HPDE6-E6E7 (cell line): ENCODE results near the gene SEPTIN1.

Experiments
- DNase-seq: peaks from one replicate; pipeline ENCODE4 v3.0.0; 2011; ENCODE audit warnings: missing footprints; ENCODE audit errors: extremely low spot score

The SEPTIN1 gene

GRCh38 chr16:30377050-30377811, 5.1 kb downstream of the SEPTIN1 start:
- DNase-seq: no peak

DNA sequence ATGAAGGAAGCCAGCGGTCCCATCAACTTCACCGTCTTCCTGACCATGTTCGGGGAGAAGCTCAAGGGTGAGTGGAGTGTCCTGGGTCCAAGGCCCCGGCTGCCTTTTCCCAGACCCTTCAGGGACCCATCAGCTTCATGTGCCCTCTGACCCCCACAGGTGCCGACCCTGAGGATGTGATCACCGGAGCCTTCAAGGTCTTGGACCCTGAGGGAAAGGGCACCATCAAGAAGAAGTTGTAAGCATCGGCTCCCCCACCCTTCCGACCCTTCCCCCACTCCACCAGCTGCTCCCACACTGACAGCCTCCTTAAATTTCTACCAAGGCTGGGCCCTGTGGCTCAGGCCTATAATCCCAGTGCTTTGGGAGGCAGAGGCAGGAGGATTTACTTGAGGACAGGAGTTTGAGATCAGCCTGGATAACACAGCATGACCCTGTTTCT, 5.9 kb downstream of the SEPTIN1 start:
- no peak for DNase-seq

DNA sequence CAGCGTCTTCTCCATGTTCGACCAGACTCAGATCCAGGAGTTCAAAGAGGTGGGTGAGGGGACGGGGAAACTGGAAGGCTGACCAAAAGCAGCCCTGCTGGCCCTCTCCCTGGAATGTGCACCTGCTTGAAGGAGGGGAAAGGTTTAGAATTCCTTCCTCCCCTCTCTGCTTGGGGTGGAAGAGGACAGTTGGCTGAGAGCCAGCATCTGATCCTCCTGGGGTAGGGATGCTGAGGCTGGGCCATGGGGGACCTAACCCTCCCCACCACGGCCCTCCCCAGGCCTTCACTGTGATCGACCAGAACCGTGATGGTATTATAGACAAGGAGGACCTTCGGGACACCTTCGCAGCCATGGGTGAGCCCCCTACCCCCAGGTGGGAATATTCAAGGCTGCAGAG, 6.5 kb downstream of the SEPTIN1 start:
- no peak for DNase-seq

- no peak for DNase-seq
Measured at GRCh38 chr16:30374538-30374937, 7.8 kb downstream of the SEPTIN1 start, which contains the start of gene MYL11. Gene MYL11 (plus strand): TSS chr16:30374802. CDS start chr16:30374858, 56 bp downstream.

GRCh38 chr16:30372725-30373124, 9.6 kb downstream of the SEPTIN1 start:
- DNase-seq: no peak

GRCh38 chr16:30372038-30372712, 10.2 kb downstream of the SEPTIN1 start:
- DNase-seq: no peak

- DNase-seq: no peak
Measured at GRCh38 chr16:30371248-30371816, 11.0 kb downstream of the SEPTIN1 start.

- DNase-seq: peak; percentile 100
Measured at GRCh38 chr16:30370456-30371247, 11.7 kb downstream of the SEPTIN1 start, which contains the start of gene TBC1D10B. Gene TBC1D10B (minus strand): TSS chr16:30370494. CDS start chr16:30370183, 311 bp downstream.

DNA sequence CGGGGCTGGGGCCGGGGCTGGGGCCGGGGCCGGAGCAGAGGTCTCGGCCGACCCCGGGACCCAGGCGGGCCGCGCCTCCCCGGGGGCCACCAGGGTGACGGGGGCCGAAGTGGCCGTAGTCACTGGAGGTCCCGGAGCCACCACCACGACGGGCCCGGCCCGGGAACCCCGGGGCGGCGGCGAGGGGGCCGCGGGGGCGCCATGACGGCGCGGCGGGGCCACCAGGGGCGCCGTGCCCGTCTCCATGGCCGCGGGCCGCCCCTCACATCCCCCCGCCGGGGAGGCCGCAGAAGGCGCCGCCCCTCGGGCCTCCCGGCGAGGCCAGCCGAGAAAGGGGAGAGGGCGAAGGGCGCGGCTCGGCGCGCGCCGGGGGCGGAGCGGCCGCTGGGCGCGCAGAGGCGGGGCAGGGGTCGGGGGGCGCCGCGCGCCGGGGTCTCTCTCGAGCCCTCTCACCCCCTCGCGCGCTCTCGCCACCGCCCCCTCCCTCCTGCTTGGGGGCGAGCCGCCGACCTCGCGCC, 12.4 kb downstream of the SEPTIN1 start:
- no peak for DNase-seq

DNA sequence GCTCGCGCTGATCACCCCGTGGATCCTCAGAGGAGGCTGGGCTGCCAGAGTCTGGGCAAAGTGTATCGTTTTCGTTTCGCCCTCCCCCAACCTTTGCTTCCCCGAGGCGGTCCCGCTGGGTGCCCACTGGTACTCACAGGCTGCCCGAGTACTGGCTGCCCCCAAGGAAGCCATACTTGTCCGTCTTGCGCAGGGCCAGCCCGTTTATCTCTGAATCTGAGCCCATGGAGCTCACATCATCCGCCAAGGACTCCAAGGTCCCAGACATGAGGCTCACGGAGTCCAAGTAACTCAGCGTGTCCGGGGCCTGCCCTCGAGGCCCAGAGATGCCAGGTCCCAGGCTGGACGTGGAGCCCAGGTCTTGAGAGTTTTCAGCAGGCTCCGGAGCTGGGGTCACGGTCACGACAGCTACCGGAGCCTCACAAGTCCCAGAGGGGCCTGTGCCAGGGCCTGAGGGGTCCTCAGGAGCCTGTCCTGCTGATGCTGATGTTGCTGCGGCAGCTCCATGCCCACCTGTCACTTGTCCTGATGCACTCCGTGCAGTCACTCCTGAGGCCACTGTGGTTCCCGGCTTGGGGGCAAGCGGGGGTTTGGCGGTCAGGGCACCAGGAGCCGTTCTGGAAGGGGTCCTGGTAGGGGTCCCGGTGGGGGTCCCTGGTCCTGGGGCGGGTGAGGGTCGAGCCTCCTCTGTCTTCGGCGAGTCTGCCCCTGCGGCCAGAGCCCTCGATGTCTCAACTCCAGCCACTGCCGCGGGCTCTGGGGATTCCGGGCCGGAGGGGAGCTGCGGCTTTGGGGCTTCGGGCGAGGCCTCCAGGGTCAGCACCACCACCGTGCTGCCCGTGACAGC, 13.0 kb downstream of the SEPTIN1 start:
- no peak for DNase-seq

GRCh38 chr16:30368792-30369090, 13.6 kb downstream of the SEPTIN1 start:
- DNase-seq: no peak

DNA sequence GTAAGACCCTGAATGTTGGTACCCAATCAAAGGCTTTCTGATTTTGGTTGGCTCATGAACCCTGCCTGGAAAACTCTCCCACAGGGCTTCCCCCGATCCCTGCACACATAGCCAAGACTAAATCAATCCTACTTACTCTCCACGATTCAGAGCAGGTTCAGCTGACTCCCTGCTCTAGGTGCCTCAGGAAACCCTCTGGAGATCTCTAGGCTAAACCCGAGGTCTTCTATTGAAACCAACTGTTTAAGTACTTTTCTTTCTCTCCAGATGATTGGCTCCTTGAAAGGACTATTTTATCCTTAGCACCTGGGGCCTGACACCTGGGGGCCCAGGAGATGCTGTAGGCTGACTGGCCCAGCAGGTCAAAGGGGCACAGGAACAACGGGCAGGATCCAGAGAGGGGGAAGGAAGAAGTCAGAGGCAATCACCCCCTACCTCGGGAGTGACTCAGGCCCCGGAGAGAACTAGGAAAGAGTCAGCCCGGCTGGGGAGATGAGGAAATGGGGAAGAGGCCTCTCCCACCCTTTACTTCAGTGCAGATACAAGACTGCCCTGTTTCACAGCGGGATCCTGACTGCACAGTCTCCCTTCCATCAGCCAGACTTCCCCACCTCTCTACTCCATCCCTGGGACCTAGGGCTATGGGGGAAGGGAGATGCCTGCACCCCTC, 14.1 kb downstream of the SEPTIN1 start:
- peak; percentile 50 for DNase-seq

GRCh38 chr16:30367349-30368009, 14.9 kb downstream of the SEPTIN1 start:
- no peak for DNase-seq

DNA sequence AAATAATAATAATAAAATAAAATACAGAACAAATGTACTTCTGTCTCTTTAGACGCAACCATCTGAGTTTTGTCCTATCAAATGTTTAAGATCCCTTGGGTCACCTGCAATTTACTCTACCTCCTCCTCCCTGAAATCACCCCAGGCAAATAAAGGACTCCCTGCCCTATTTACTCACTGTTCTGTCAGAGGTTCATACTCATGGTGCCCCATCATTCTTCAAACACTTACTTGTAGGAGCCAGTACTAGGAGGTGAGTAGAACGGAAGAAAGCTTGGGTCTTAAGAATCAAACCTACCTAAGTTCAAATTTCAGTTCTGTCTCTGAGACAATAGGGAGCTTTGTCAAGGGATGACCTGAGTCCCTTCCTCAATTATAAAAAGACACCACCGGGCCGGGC, 15.8 kb downstream of the SEPTIN1 start:
- no peak for DNase-seq

- no peak for DNase-seq
Measured at GRCh38 chr16:30365200-30365599, 17.2 kb downstream of the SEPTIN1 start.

DNA sequence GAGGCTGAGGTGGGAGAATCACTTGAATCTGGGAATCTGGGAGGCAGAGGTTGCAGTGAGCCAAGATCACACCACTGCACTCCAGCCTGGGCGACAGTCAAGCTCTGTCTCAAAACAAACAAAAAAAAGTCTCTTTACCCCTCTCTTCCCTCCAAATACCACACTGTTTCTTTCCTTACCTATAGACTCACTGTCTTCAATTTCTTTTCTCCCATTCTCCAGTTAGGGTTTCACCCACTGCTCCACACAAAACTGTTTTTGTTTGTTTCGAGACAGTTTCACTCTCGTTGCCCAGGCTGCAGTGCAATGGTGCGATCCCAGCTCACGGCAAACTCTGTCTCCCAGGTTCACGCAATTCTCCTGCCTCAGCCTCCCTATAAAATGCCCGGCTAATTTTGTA, 21.2 kb downstream of the SEPTIN1 start:
- DNase-seq: no peak

DNA sequence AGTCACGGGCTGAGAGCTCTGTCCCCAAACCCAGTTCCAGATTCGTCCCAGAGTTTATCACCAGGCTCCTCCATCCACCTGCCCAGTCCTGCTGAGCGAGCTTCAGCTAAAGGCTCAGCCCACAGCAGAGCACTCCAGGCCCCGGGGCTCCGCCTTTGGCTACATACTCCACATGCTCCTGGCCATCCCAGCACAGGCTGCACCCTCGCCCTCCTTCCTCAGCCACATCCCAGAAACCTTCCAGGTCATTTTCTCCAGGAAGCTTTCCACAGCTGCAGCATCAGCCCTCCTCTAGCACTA, 22.5 kb downstream of the SEPTIN1 start:
- DNase-seq: no peak

DNA sequence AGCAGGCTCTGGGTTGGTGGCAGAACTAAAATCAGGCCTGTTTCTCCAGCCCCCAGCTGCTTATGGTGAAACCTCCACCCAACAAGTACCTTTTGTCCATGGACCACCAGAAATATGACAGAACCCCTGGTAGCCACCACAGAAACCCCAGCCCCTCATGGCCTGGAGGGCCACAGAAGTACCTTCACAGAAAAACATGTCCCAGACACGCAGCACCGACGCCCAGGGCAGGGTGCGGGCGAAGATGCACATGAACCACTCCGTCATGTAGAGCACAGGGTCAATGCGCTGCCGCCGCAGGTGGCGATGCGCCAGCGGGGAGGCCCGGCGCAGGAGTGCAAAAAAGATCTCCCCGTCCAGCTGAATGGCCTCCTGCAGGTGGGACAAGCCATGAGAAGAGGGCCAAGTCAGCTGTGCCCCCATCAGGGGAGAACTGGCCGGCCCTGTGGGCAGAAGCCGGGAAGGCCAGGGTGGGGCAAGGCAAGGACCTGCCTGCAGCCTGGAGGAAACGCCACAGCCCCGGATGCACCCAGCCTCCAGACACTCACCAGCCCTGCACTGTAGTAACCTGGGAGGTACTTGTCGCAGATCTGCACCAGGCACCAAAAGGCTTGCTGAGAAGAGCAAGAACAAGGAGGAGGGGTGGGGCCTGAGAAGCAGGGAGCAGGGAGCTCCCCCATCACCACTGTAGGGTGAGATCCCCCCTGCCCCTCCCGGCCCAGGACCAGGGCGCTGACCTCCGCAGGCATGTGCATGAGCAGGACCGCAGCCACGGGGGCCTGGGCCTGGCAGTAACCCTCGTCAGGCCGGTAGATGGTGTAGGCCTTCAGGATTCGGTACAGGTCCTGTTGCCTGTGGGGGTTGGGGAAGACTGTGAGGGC, 23.1 kb downstream of the SEPTIN1 start:
- DNase-seq: no peak

DNA sequence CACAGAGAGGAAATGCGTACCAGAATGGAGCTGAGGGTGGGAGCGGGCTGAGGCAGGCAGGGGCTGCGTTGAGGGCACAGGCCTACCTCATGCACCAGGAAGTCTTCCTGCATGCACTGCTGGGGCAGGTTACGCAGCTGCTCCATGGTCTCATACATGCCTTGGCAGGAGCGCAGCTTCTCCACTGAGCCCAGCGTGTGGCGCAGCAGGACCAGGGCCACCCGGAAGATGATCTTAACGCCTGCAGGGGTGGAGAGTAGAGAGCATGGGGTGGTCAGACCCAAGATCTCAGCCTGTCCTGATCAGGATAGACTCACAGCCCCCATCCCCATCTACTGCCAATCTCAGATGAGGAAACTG, 23.8 kb downstream of the SEPTIN1 start:
- DNase-seq: no peak
